GM12872 (cell line): ENCODE measurements around the gene OPTN.

Source experiments
- CTCF ChIP-seq: IDR thresholded peaks from 3 replicates; pipeline ENCODE4 v1.5.1; 2011; ENCODE audit warnings: low read depth, mild to moderate bottlenecking, low read length, moderate library complexity; ENCODE audit not compliant: insufficient read depth

Gene OPTN

GRCh38 chr10:13140627-13141190 is 40.7 kb downstream of the OPTN start:
- TF ChIP-seq CTCF: no peak

DNA sequence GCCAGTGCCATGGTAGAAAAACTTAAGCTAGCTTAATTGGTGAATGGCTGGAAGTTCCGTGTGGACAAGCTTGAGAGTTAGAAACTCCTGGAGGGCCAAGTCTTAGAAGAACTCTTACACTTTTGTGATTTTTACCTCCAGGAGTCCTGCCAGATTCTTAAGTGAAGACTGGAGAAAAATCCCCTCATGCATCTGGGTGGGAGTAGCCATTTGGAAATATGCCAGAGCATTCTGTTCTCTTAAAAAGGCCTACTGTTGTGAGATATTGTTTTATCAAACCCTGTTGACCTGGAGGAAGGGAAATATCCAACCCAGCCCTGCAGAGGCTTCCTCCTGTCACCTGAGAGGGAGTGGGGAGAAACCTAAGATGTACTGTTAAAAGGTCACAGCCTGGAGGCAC is 43.8 kb downstream of the OPTN start:
- no peak for TF ChIP-seq CTCF

DNA sequence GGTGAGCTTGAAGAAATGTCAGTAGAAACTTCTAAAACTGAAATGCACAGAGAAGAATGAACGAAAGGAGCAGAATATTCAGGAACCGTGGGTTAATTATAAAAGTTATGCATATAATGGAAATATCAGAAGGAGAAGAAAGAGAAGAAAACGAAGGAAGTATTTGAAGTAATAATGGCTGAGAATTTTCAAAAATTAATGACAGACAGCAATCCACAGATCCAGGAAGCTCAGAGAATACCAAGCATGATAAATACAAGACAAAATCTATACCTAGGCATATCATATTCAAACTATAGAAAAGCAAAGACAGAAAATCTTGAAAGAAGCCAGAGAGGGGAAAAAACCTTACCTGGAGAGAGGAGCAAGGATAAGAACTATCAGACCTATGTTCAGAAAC is 44.9 kb downstream of the OPTN start:
- TF ChIP-seq CTCF: no peak

GRCh38 chr10:13146379-13146778 is 46.4 kb downstream of the OPTN start:
- TF ChIP-seq CTCF: no peak

GRCh38 chr10:13147161-13147560 is 47.2 kb downstream of the OPTN start:
- no peak for TF ChIP-seq CTCF

GRCh38 chr10:13152296-13152695 is 52.3 kb downstream of the OPTN start:
- TF ChIP-seq CTCF: no peak

DNA sequence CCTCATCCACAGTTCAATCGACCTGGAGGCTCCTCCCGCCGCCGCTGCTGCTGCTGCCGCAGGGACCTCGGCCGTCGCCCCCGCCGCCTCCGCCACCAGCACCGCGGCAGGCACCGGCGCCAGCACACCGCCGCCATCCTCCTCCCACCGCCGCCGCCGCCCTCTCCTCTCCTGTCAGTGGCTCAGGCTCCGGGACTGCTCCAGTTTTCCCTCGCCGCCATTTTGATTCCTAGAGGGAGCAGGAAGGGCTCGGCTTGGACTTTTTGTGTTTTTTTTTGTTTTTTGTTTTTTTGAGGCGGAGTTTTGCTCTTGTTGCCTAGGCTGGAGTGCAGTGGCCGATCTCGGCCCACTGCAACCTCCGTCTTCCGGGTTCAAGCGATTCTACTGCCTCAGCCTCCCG is 58.4 kb downstream of the OPTN start:
- no peak for TF ChIP-seq CTCF
